HepG2 (cell line): ENCODE data around the gene RGS19. TPM values are rescaled to one million over a fixed set of nuclear protein-coding genes. Genes with fewer than 3 reads are reported as not detected.

Experiments used
- BORCS8-MEF2B ChIP-seq: sonication (generic); formaldehyde crosslinking; IDR thresholded peaks from 2 replicates; pipeline ENCODE4 v1.8.0; 2022; ENCODE audit warnings: mild to moderate bottlenecking, missing genetic modification reagents
- DMTF1 ChIP-seq: sonication (generic); formaldehyde crosslinking; IDR thresholded peaks from 2 replicates; pipeline ENCODE4 v1.4.0; 2020; ENCODE audit warnings: mild to moderate bottlenecking, missing genetic modification reagents
- ETS1 ChIP-seq: sonication (generic); formaldehyde crosslinking; IDR thresholded peaks from 2 replicates; pipeline ENCODE4 v1.4.0; 2020; ENCODE audit warnings: missing genetic modification reagents
- FOXP1 ChIP-seq, 2 experiments: fragments of 450-650 bp in 1 of 2; IDR thresholded peaks; 2 replicates each; pipeline ENCODE4 v1.6.1; 2017 to 2018; ENCODE audit warnings: antibody characterized with exemption in 1 of 2
- JUND ChIP-seq: sonication (generic); formaldehyde crosslinking; IDR thresholded peaks from 2 replicates; pipeline ENCODE4 v1.8.0; 2022; ENCODE audit warnings: mild to moderate bottlenecking, missing genetic modification reagents
- NR2F6 ChIP-seq, 2 experiments: IDR thresholded peaks; 2 replicates each; pipeline ENCODE4 v1.6.1; 2016; ENCODE audit warnings: antibody characterized with exemption in 1 of 2, mild to moderate bottlenecking in 1 of 2
- RELA ChIP-seq: sonication (generic); formaldehyde crosslinking; IDR thresholded peaks from 2 replicates; pipeline ENCODE4 v1.4.0; 2020; ENCODE audit warnings: missing genetic modification reagents
- REST ChIP-seq, 2 experiments: IDR thresholded peaks; 2 replicates each; pipeline ENCODE4 v1.6.1; 2011 to 2012; ENCODE audit warnings: low read length in 2 of 2, borderline replicate concordance in 1 of 2, low read depth in 1 of 2, mild to moderate bottlenecking in 1 of 2, moderate library complexity in 1 of 2
- SP2 ChIP-seq: sonication (generic); formaldehyde crosslinking; IDR thresholded peaks from 2 replicates; pipeline ENCODE4 v1.5.1; 2020; ENCODE audit warnings: mild to moderate bottlenecking, missing genetic modification reagents
- TRIM24 ChIP-seq: sonication (generic); formaldehyde crosslinking; IDR thresholded peaks from 2 replicates; pipeline ENCODE4 v1.8.0; 2022; ENCODE audit warnings: mild to moderate bottlenecking, missing genetic modification reagents
- ZBTB14 ChIP-seq: sonication (generic); formaldehyde crosslinking; IDR thresholded peaks from 2 replicates; pipeline ENCODE4 v1.4.0; 2020; ENCODE audit warnings: missing genetic modification reagents
- ZBTB46 ChIP-seq: sonication (generic); formaldehyde crosslinking; IDR thresholded peaks from 2 replicates; pipeline ENCODE4 v1.4.0; 2020; ENCODE audit warnings: mild to moderate bottlenecking, missing genetic modification reagents, borderline replicate concordance
- ZC3H13 ChIP-seq: sonication (generic); formaldehyde crosslinking; IDR thresholded peaks from 2 replicates; pipeline ENCODE4 v1.8.1; 2023; ENCODE audit warnings: mild to moderate bottlenecking, missing genetic modification reagents, moderate library complexity
- ZNF331 ChIP-seq: sonication (generic); formaldehyde crosslinking; IDR thresholded peaks from 2 replicates; pipeline ENCODE4 v1.4.0; 2020; ENCODE audit warnings: missing genetic modification reagents
- ZNF678 ChIP-seq: sonication (generic); formaldehyde crosslinking; IDR thresholded peaks from 2 replicates; pipeline ENCODE4 v1.4.0; 2020; ENCODE audit warnings: mild to moderate bottlenecking, missing genetic modification reagents
- ZNF691 ChIP-seq: sonication (generic); formaldehyde crosslinking; IDR thresholded peaks from 2 replicates; pipeline ENCODE4 v1.4.0; 2020; ENCODE audit warnings: missing genetic modification reagents, low read depth, mild to moderate bottlenecking, borderline replicate concordance
- ZNF780A ChIP-seq: sonication (generic); formaldehyde crosslinking; IDR thresholded peaks from 2 replicates; pipeline ENCODE4 v1.8.0; 2022; ENCODE audit warnings: mild to moderate bottlenecking, missing genetic modification reagents, moderate library complexity
- polyA plus RNA-seq, 8 experiments: library from polyadenylated mRNA; depleted of rRNA in 3 of 8; stranded (reverse) in 7 of 8; unstranded in 1 of 8; fragments of >200 nt; fragmentation: Illumina TruSeq in 4 of 8; extraction: Trizol in 4 of 8; gene quantifications; 2 replicates each; pipeline versions ENCODE4 v1.2.1 to v1.2.3, GENCODE V29; 2011 to 2016; ENCODE audit warnings: low read depth in 4 of 8, missing spikeins in 1 of 8, mixed read lengths in 1 of 8; ENCODE audit not compliant: insufficient read depth in 1 of 8
- total RNA-seq, 5 experiments: library from RNA; depleted of rRNA; stranded (reverse); fragments of >200 nt; fragmentation: Illumina TruSeq; extraction: Trizol; gene quantifications; 2 replicates each; pipeline ENCODE4 v1.2.3, GENCODE V29; 2016; ENCODE audit warnings: low read depth in 1 of 5

RGS19 gene
- total and polyA plus RNA-seq, 2 of the 13 experiments (the other 11 are each of a cell fraction or from before 2014, with no cell fraction given) = 10.7 to 11.9 TPM

- no peak for TF ChIP-seq ZNF678
- TF ChIP-seq SP2 (CRISPR knock-in tag) = no peak
- no peak for TF ChIP-seq ZBTB14 (CRISPR knock-in tag)
- TF ChIP-seq RELA (CRISPR knock-in tag) = no peak
- TF ChIP-seq FOXP1 (IDR thresholded peaks at IDR 0.05) = no peak
- TF ChIP-seq FOXP1 (CRISPR knock-in tag; IDR thresholded peaks at IDR 0.05) = no peak
- no peak for TF ChIP-seq NR2F6 (IDR thresholded peaks at IDR 0.05)
- no peak for TF ChIP-seq NR2F6 (CRISPR knock-in tag; IDR thresholded peaks at IDR 0.05)
- peak; percentile 51; the same call in 1 of the 2 replicates for TF ChIP-seq ZC3H13 (CRISPR knock-in tag)
- TF ChIP-seq ZNF691 (CRISPR knock-in tag) = no peak
- TF ChIP-seq JUND = no peak
- no peak for TF ChIP-seq ZNF331 (CRISPR knock-in tag)
- peak; percentile 46; the same call in 1 of the 2 replicates for TF ChIP-seq BORCS8-MEF2B (CRISPR knock-in tag)
- TF ChIP-seq TRIM24 (CRISPR knock-in tag) = no peak
- TF ChIP-seq REST (IDR thresholded peaks at IDR 0.05; ENCODE audit: borderline replicate concordance in 1 of 2, low read depth in 1 of 2, low read length in 2 of 2) = no peak
- no peak for TF ChIP-seq DMTF1 (CRISPR knock-in tag)
- 0 out of 2 replicates have a peak, but pooled peaks have one; percentile 15 for TF ChIP-seq ZNF780A (CRISPR knock-in tag)
- no peak for TF ChIP-seq ETS1 (CRISPR knock-in tag)
- no peak for TF ChIP-seq ZBTB46
Observed at GRCh38 chr20:64025101-64025825, 54.1 kb downstream of the RGS19 start (continued).
